ENCODE data around the gene RNF187. TPM values are rescaled to one million over a fixed set of nuclear protein-coding genes. Genes with fewer than 3 reads are reported as not detected.
"Not testable (repeated sequence)": the region's sequence is repeated elsewhere in the genome, so short reads cannot be mapped to it uniquely, and the experiment has no call there.

RNF187 gene
- total RNA-seq, 1 donor from 2014 or later, result 79.8 TPM

DNA sequence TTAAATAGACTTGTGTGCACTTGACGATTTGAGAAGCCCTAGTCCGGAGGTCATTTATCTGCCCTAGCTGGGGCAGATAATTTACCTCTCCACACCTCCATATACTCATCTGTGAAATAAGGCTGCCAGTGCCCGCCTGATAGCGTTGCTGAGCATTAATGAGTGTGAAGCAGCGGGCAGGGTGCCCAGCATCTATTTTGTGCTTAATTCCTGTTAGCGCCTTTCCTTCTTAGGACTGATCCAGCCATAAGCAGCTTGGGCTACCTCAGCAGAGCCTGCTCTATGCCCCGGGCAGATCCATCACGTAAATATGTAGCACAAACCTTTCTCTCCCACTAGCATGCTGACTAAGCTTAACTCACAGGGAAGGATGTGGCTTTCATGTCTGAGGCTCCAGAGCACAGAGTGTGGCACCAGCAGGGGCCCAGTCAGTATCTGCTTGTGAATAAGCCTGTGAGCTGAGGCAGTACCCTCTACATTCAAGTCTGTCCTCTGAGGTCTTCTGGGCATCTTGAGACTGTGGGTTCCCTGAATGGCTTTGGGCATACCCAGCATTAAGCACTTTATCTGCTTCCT lies 21.5 kb upstream of the RNF187 start:
- Histone ChIP-seq H3K36me3 (no peaks in the 10 kb centered on the region), H3K27ac (no peak overlapping the region), H3K27me3 (ENCODE audit: low read depth) (peaks cover 81% of the 10 kb centered on the region), H3K4me1 (peaks cover 8% of the 10 kb centered on the region), H3K4me3 (no peak overlapping the region), H3K9me3 (no peaks in the 10 kb centered on the region)
- intact Hi-C loops (cut with DNase I), result no loop called here
- DNase-seq, result no peak
- TF ChIP-seq, protein P1, sequence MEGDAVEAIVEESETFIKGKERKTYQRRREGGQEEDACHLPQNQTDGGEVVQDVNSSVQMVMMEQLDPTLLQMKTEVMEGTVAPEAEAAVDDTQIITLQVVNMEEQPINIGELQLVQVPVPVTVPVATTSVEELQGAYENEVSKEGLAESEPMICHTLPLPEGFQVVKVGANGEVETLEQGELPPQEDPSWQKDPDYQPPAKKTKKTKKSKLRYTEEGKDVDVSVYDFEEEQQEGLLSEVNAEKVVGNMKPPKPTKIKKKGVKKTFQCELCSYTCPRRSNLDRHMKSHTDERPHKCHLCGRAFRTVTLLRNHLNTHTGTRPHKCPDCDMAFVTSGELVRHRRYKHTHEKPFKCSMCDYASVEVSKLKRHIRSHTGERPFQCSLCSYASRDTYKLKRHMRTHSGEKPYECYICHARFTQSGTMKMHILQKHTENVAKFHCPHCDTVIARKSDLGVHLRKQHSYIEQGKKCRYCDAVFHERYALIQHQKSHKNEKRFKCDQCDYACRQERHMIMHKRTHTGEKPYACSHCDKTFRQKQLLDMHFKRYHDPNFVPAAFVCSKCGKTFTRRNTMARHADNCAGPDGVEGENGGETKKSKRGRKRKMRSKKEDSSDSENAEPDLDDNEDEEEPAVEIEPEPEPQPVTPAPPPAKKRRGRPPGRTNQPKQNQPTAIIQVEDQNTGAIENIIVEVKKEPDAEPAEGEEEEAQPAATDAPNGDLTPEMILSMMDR (IDR thresholded peaks at IDR 0.05), result no peak
- peak; percentile 16 to 20 for ATAC-seq

DNA sequence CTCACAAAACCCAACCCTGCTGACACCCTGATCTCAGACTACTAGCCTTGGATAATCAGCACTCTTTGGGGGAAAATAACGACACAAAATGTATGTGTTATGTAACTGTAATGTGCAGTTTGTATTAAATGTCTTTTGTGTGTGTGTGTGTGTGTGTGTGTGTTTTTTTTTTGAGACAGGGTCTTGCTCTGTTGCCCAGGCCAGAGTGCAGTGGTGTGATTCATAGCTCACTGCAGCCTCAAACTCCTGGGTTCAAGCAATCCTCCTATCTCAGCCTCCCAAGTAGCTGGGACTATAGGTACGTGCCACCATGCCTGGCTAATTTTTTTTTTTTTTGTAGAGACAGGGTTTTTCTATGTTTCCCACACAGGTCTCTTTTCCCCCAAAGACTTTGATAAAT lies 19.0 kb upstream of the RNF187 start:
- intact Hi-C loops (cut with DNase I); H3K4me1 ChIP-seq; H3K36me3 ChIP-seq; H3K4me3 ChIP-seq; DNase-seq; H3K9me3 ChIP-seq; H3K27ac ChIP-seq; ATAC-seq: not testable (repeated sequence)
- peaks cover 66% of the 10 kb centered on the region for H3K27me3 ChIP-seq (ENCODE audit: low read depth)

DNA sequence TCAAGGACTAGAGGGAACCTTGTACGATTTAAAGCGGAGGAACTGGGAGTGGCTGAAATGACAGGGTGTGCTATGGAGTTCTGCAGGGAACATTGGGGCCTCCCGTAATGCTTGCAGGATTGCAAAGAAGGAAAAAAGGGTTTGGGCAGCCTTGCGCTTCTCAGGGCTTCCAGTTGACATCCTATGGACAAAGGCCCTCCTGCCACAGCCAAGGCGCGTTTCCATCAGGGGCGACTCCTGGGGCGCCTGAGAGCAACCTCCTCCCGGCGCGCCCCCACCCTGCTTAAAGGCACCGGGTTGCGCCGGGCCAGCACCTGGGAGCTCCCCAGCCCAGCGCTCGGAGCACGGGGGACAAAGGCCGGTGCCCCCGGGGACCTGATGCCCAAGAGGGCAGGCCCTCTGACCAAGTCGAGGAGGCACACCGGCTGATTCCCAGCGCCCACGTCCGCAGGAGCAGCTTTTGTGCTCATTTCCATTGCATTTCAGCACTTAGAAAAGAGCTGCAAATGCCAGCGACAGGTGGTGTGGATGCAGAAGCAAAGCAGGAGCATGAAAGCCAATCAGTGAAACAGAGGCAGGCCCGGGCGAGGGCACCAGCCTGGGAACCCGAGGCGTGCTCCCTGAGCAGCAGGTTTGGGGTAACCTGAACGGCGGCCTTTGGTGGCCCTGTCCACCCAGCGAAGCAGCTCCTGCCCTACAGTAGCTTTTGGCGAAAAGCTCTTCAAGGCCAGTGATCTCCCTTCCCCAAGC lies 17.6 kb upstream of the RNF187 start:
- Histone ChIP-seq H3K9me3 (no peaks in the 10 kb centered on the region), H3K27ac (no peak overlapping the region), H3K27me3 (ENCODE audit: low read depth) (peaks cover 60% of the 10 kb centered on the region), H3K4me1 (no peaks in the 10 kb centered on the region), H3K36me3 (no peaks in the 10 kb centered on the region), H3K4me3 (no peak overlapping the region)
- intact Hi-C loops (cut with DNase I), result no loop called here
- DNase-seq (no peak), ATAC-seq (no peak)
- TF ChIP-seq, protein P1 (IDR thresholded peaks at IDR 0.05), result no peak

- H3K27me3 ChIP-seq (ENCODE audit: low read depth), result peaks cover 46% of the 10 kb centered on the region
- no peaks in the 10 kb centered on the region for H3K4me1 ChIP-seq
- intact Hi-C loops (cut with DNase I), result no loop called here
- no peaks in the 10 kb centered on the region for H3K9me3 ChIP-seq
- H3K27ac ChIP-seq, result no peak overlapping the region
- ATAC-seq (no peak), DNase-seq (no peak)
- H3K4me3 ChIP-seq, result no peak overlapping the region
- no peaks in the 10 kb centered on the region for H3K36me3 ChIP-seq
- TF ChIP-seq, protein P1 (IDR thresholded peaks at IDR 0.05), result no peak
Observed at GRCh38 chr1:228471154-228471761, 15.9 kb upstream of the RNF187 start.

DNA sequence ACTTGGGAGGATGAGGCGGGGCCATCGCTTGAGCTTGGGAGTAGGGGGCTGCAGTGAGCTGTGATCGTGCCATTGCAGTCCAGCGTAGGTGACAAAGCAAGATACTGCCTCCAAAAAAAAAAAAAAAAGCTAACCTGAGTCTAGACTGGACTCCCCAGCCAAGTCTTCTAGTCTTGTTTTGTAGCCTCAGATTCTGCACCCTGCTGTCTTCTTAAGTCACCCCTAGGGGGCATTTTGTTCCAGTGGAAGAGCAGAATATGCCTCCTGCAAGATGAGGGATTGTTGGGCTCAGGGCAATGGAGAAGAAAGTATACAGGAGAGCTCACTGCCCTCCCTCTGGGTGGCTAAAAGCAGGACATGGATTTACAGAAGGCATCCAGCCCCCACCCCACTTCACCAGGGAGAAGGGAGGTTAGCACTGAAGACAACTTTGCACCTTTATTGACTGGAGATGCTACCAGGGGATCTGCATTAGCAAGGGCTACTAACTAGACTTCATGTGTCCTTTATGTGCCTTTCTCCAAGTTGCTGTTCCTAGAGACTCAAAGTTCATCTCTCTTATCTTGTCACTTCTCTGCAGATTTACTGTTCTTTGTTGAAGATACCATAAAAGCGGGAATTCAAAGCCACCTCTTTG lies 15.3 kb upstream of the RNF187 start:
- intact Hi-C loops (cut with DNase I), result no loop called here
- Histone ChIP-seq H3K36me3 (no peaks in the 10 kb centered on the region), H3K4me3 (no peak overlapping the region), H3K4me1 (no peaks in the 10 kb centered on the region), H3K27me3 (ENCODE audit: low read depth) (peaks cover 41% of the 10 kb centered on the region), H3K9me3 (no peaks in the 10 kb centered on the region), H3K27ac (no peak overlapping the region)
- DNase-seq (no peak), ATAC-seq (peak; percentile 41 to 66)
- TF ChIP-seq, protein P1 (IDR thresholded peaks at IDR 0.05), result peak; percentile 46
